Kidney (tissue), 14 donors: ENCODE measurements around the gene SCAPER. TPM values are rescaled to one million over a fixed set of nuclear protein-coding genes. Genes with fewer than 3 reads are reported as not detected.

Source experiments
- DNase-seq, 5 donors: peaks; one replicate each; pipeline ENCODE4 v3.0.0-alpha.2; 2013 to 2020
- FAIRE-seq: peaks from 2 replicates; lab custom pipeline; 2012; peaks lifted over from hg19 to GRCh38; lab: Jason Lieb, UNC
- H3K27ac ChIP-seq, 2 donors: one replicate each; pipeline ENCODE4 v1.7.0; 2013; ENCODE audit warnings: low read depth in 2 of 2, low read length in 2 of 2, inconsistent platforms in 1 of 2
- H3K27me3 ChIP-seq: one replicate; pipeline ENCODE4 v1.7.1; 2013; ENCODE audit warnings: low read length, inconsistent platforms; ENCODE audit not compliant: control insufficient read depth, insufficient read depth
- H3K36me3 ChIP-seq, 3 donors: one replicate each; pipeline versions ENCODE4 v1.7.0 to v1.7.1; 2013; ENCODE audit warnings: low read length in 3 of 3, control low read depth in 1 of 3, inconsistent platforms in 1 of 3; ENCODE audit not compliant: insufficient read depth in 3 of 3, control insufficient read depth in 2 of 3
- H3K4me1 ChIP-seq, 3 donors: one replicate each; pipeline versions ENCODE4 v1.7.0 to v1.7.1; 2013; ENCODE audit warnings: low read length in 3 of 3, inconsistent platforms in 1 of 3, low read depth in 1 of 3; ENCODE audit not compliant: control insufficient read depth in 2 of 3, insufficient read depth in 2 of 3
- H3K4me3 ChIP-seq, 3 donors: one replicate each; pipeline versions ENCODE4 v1.7.0 to v1.8.1; 2013; ENCODE audit warnings: low read length in 3 of 3, control low read depth in 1 of 3, inconsistent platforms in 1 of 3
- H3K9ac ChIP-seq, 3 donors: one replicate each; pipeline versions ENCODE4 v1.7.0 to v1.7.1; 2013; ENCODE audit warnings: low read length in 3 of 3, control low read depth in 1 of 3, inconsistent platforms in 1 of 3
- H3K9me3 ChIP-seq, 3 donors: one replicate each; pipeline versions ENCODE4 v1.7.0 to v1.7.1; 2013; ENCODE audit warnings: low read length in 3 of 3, control low read depth in 1 of 3, inconsistent platforms in 1 of 3; ENCODE audit not compliant: control insufficient read depth in 2 of 3, insufficient read depth in 1 of 3
- CTCF ChIP-seq: IDR thresholded peaks from 3 replicates; pipeline ENCODE4 v1.5.1; 2012; ENCODE audit warnings: mild to moderate bottlenecking, moderate library complexity, borderline replicate concordance; ENCODE audit not compliant: insufficient read depth; ENCODE audit errors: extremely low read depth
- intact Hi-C: fragments of 100-400 bp; cut with DNase I; formaldehyde crosslinking; loops from one replicate; pipeline ENCODE4 v1.11.1; 2022
- polyA plus RNA-seq: library from polyadenylated mRNA; stranded (reverse); fragments of 350-450 nt; fragmentation: Illumina TruSeq; extraction: RNeasy Lipid Tissue Mini Kit (QIAGEN cat#74804); gene quantifications from one replicate; pipeline ENCODE4 v1.2.3, GENCODE V29; 2014; ENCODE audit warnings: low read depth, low replicate concordance; ENCODE audit not compliant: insufficient read depth
- total RNA-seq: library from RNA; stranded (reverse); fragmentation: NEBNext Ultra II Directional; extraction: Animal tissue kit (Norgen Biotek cat#: 25700); gene quantifications from one replicate; pipeline ENCODE4 v1.2.1, GENCODE V29; 2021
- donor health status: control.
- donor health status: control.
- donor health status: control.
- donor health status: control.
- donor health status: control.
- donor health status: DM: yes; HTN: yes; CAD: no.
- donor health status: Normal renal cell carcinoma (clear cell type).

SCAPER gene
- total and polyA plus RNA-seq, 2 donors from 2014 or later: 11.6 to 39.4 TPM

GRCh38 chr15:76928201-76928600 is 23.1 kb upstream of the SCAPER start:
- Histone ChIP-seq H3K9ac (no peak overlapping the region), H3K4me3 (no peak overlapping the region), H3K9me3 (no peaks in the 10 kb centered on the region), H3K27me3 (no peaks in the 10 kb centered on the region), H3K27ac (no peak overlapping the region), H3K36me3 (no peaks in the 10 kb centered on the region), H3K4me1 (peaks cover 0 to 6% (median 5%) of the 10 kb centered on the region in 3 donors)
- TF ChIP-seq CTCF: no peak
- intact Hi-C loops: no loop called here
- FAIRE-seq (no peak), DNase-seq (no peak)

- H3K4me1 ChIP-seq: no peaks in the 10 kb centered on the region
- H3K27me3 ChIP-seq: no peaks in the 10 kb centered on the region
- no peak for TF ChIP-seq CTCF
- no peak overlapping the region for H3K27ac ChIP-seq
- H3K36me3 ChIP-seq: no peaks in the 10 kb centered on the region
- H3K4me3 ChIP-seq: no peak overlapping the region
- FAIRE-seq: no peak
- no peaks in the 10 kb centered on the region for H3K9me3 ChIP-seq
- no peak overlapping the region for H3K9ac ChIP-seq
- DNase-seq: no peak
- intact Hi-C loops: no loop called here
Measured at GRCh38 chr15:76916369-76916768, 11.2 kb upstream of the SCAPER start.

- DNase-seq (no peak), FAIRE-seq (no peak)
- H3K9me3 ChIP-seq: no peaks in the 10 kb centered on the region
- no peak overlapping the region for H3K27ac ChIP-seq
- H3K36me3 ChIP-seq: no peaks in the 10 kb centered on the region
- no peak overlapping the region for H3K4me3 ChIP-seq
- intact Hi-C loops: no loop called here
- no peaks in the 10 kb centered on the region for H3K27me3 ChIP-seq
- H3K4me1 ChIP-seq: no peaks in the 10 kb centered on the region
- no peak overlapping the region for H3K9ac ChIP-seq
- no peak for TF ChIP-seq CTCF
Measured at GRCh38 chr15:76913737-76914136, 8.6 kb upstream of the SCAPER start.

- Histone ChIP-seq H3K27ac (no peak overlapping the region), H3K4me3 (no peak overlapping the region), H3K4me1 (no peaks in the 10 kb centered on the region), H3K27me3 (no peaks in the 10 kb centered on the region), H3K9ac (no peak overlapping the region), H3K36me3 (no peaks in the 10 kb centered on the region), H3K9me3 (no peaks in the 10 kb centered on the region)
- TF ChIP-seq CTCF: no peak
- intact Hi-C loops: no loop called here
- FAIRE-seq (no peak), DNase-seq (no peak)
Measured at GRCh38 chr15:76912430-76912829, 7.3 kb upstream of the SCAPER start.
